Activated CD4-positive, CD25-positive, alpha-beta regulatory T cell treated with anti-CD3 and anti-CD28 coated beads, Interleukin-2, amount 50 U/mL, for 24 hours (primary cell): ENCODE results near the gene FA2H.
"Not testable (repeated sequence)": the region's sequence is repeated elsewhere in the genome, so short reads cannot be mapped to it uniquely, and the experiment has no call there.

ENCODE experiments used
- ATAC-seq, 2 donors: fragments of 150-1000 bp; cut with Tn5 transposase; one replicate each; pipeline ENCODE4 v1.10.0; 2021; ENCODE audit warnings: mild to moderate bottlenecking in 1 of 2, moderate library complexity in 1 of 2

FA2H gene, protein sequence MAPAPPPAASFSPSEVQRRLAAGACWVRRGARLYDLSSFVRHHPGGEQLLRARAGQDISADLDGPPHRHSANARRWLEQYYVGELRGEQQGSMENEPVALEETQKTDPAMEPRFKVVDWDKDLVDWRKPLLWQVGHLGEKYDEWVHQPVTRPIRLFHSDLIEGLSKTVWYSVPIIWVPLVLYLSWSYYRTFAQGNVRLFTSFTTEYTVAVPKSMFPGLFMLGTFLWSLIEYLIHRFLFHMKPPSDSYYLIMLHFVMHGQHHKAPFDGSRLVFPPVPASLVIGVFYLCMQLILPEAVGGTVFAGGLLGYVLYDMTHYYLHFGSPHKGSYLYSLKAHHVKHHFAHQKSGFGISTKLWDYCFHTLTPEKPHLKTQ

DNA sequence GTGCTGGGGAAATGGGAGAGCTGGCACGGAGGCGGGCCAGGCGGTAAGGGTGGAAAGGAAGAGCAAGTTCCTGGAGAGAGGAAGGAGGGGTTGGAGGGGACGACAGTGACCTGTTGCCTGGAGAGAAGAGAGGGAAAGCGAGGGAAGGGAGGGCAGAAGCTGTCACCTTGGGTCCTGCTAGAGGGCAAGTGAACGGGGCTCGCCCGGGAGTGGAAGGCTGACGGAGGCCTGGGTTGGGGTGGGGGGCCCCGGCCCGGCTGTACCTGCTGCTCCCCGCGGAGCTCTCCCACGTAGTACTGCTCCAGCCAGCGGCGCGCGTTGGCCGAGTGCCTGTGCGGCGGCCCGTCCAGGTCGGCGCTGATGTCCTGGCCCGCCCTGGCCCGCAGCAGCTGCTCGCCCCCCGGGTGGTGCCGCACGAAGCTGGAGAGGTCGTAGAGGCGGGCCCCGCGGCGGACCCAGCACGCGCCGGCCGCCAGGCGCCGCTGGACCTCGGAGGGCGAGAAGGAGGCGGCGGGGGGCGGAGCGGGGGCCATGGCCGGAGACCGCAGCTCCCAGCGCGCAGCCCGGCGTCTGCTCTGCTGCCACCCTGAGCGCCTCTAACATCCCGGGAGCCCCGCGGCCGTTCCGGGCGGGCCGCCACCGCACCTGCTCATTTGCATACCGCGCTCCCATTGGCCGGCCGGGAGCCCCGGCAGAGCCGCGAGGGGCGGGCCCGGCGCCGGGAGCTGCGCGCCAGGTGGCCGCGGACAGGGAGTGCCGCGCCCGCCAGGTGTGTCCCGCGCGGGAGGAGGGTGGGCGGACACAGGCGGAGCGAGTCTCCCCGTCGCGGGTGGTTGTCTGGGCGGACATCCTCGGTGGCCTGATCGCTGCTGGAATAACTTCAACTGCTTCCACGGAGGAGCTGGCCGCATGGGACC, at the start of gene FA2H:
FA2H (minus strand) TSS at position 598 of the 917 bp plus-strand sequence; CDS start at position 533, 65 bp downstream.
- ATAC-seq = peak; percentile 81 to 93

DNA sequence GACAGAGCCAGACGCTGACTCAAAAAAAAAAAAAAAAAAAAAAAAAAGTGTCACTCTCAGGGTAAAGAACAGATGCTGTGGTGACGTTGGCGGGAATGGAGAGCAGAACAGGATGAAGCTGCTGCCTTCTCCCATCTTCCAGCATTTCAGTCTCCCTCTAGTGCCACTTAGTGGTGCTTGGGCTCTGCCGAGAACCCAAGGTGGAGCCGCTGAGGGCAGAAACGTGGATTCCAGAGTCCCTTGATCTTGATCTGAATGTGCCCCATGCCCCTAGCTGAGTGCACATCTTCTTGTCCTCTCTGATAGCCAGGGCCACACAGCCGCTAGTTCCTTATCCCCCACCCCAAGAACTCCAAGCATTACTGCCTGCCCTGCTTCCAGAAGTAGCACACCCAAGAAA, 43.2 kb upstream of the FA2H start:
- ATAC-seq = no peak

DNA sequence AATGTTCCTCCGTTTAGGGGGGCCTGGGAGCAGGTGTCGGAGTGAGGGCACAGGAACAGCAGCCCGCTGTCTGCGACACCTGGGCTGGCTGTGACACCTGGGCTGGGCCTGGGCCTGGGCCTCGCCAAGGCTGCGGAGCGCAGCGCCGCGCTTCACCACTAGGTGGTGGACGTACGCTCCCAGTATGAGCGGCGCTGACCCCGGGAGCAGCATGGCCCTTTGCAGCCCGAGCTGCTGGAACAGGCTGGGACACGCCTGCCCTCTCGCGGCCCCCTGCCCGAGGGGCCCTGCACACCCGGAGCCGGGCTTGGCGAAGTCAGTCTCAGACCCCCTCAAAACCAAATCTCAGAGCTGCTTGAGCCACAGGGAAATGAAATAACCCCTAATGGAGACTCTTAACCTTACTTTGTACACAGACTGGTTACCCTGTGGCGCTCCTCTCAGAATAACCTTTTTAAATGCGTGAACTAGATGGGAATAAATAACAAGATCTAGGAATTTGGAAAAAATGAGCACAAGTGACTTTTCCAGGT, 38.6 kb upstream of the FA2H start:
- ATAC-seq = peak; percentile 98 to 99

DNA sequence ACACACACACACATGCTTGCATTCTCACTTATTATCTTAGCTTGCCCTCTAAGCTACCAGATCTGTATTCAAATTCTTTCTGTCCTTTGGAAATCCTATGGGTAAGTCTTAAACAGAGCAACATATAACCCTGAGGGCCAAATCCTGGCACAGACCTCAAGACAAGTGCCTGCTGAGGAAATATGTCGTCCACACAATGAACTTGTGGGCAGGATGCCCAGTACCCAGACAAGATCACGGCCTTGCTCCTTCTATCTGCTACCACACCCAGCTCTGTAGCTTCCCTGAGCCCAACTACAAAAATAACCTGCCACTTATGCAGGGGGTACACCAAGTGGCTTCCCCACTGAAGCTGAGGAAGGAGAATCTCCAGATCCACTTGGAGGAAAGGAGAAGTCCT, 37.3 kb upstream of the FA2H start:
- ATAC-seq = no peak

DNA sequence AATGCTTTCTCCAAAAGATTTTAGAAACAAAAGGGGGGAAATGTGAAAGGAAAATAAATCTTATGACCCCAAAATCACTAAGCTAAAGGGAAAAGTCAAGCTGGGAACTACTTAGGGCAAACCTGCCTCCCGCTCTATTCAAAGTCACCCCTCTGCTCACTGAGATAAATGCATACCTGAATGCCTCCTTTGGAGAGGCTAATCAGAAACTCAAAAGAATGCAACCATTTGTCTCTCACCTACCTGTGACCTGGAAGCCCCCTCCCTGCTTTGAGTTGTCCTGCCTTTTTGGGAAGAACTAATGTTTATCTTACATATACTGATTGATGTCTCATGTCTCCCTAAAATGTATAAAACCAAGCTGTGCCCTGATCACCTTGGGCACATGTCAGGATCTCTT, 36.6 kb upstream of the FA2H start:
- ATAC-seq = not testable (repeated sequence)

DNA sequence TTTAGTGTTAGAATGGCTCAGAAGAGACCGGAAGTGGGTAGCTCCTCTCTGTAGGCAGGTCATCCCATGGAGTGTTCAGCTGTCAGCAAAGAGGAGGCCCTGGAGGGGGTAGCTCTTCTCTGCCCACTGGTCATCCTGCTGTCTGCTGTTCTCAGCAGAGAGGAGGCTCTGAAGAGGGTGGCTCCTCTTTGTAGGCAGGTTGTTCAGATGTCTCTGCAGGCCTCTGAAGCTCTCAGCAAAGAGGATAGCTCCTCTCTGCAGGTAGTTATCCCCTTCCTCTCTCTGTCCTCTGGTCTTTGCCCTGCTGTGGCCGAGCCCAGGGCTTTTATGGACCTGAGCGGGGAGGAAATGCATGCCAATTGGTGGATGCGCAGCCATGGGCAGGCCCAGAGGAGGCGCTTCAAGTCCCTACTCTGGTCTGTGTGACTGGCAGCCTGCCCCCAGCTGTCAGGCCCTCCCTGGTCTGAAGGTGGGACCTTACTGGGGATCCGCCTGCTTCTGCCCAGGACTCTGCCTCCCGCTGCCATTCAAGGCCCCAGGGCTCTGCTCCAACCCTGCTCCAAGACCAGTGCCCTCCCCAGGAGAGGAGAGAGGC, 32.5 kb upstream of the FA2H start:
- no peak for ATAC-seq

DNA sequence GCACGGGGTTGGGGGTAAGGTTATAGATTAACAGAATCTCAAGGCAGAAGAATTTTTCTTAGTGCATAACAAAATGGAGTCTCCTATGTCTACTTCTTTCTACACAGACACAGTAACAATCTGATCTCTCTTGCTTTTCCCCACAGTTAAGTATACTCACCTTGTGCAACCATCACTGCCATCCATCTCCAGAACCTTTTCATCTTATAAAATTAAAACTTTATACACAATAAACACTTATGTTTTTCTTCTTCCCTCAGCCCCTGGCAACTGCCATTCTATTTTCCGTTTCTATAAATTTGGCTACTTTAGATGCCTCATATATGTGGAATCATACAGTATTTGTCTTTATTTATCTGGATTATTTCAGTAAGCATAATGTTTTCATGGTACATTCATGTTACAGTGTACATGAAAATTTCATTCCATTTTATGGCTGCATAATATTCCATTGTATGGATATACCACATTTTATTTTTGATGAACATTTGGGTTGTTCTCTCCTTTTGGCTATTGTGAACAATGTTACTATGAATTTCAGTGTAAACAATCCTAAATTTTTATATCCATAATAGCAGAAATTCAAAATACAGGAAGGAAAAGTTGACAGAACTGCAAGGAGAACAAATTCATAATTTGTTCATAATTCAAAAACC, 25.7 kb upstream of the FA2H start:
- no peak for ATAC-seq

DNA sequence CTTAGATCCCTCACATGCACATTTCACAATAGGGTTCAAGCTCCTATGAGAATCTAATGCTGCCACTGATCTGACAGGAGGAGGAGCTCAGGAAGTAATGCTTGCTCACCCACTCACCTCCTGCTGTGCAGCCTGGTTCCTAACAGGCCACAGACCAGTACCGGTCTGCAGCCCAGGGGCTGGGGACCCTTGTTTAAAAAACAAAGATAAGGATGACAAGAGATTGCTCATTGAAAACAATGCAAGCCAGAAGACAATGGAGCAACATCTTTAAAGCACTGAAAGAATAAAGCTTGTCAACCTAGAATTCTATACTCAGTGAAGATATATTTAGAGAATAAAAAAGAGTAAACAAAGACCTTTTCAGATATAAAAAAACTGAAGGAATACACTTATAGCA, 22.8 kb upstream of the FA2H start:
- no peak for ATAC-seq

DNA sequence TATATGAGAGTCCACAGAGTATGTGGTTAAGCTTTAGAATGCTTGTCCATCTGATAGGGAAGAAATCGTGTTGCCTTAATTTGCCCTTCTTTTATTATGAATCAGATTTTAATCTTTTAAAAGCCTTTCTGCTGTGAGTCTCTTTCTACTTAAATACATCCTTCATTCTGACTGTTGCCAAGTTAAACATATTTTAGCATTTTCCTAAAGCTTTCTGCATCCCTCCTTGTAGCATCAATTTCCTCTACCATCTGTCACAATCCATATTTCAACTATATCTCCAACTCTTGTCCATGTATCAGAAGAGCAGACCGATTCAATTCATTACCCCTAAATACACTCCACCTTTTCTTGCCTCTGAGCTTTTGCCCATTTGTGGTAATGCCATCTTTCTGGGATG, 20.5 kb upstream of the FA2H start:
- no peak for ATAC-seq

DNA sequence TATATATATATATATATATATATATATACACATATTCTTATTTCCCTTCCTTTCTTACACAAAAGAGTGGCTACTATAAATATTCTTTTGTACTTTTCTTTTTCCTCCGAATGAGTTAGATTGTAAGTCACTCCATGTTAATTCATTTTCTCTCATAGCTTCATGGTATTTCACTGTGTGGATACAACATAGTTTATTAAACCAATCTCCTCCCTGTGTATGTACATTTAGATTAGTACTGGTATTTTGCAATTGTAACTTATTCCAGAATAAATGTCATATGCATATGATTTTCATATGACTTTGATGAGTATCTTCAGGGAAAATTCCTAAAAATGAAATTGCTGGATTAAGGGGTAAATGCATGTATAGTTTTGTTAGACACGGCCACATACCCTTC, 20.0 kb upstream of the FA2H start:
- ATAC-seq = no peak

DNA sequence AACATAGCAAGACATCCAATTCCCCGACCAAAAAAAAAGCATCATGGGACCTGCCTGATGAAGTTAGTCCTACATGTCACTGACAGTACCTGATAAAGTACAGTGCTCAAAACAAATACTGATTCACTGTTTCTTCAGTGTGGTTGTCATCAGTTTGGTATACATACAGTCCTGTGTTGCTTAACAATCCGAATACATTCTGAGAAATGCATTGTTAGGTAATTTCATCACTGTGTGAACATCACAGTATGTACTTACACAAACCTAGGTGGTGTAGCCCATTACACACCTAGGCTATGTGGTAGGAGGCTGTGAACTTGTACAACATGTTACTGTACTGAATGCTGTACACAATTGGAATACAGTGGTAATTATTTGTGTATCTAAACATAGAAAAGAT, 19.0 kb upstream of the FA2H start:
- ATAC-seq = no peak

DNA sequence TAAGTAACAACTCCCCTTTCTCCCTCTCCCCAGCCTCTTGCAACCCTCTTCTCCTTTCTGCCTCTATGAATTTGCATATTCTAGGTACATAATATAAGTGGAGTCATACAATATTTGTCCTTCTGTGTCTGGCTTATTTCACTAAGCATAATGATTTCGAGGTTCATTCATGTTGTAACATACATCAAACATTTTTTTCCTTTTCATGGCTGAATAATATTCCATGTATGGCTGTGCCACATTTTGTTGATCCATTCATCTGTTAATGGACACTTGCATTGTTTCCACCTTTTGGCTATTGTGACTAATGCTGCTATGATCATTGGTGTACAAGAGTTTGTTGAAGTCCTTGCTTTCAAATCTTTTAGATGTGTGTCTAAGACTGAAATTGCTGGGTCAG, 17.6 kb upstream of the FA2H start:
- no peak for ATAC-seq

DNA sequence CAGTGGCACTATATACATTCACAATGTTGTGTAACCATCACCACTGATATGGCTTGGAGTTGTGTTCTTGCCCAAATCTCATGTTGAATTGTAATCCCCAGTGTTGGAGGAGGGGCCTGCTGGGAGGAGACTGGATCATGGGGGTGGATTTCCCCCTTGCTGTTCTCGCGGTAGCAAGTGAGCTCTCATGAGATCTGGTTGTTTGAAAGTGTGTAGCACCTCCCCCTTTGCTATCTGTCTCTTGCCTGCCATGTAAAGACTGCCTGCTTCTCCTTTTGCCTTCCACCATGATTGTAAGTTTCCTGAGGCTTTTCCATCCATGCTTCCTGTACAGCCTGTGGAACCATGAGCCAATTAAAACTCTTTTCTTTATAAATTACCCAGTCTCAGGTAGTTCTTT, 17.1 kb upstream of the FA2H start:
- not testable (repeated sequence) for ATAC-seq

DNA sequence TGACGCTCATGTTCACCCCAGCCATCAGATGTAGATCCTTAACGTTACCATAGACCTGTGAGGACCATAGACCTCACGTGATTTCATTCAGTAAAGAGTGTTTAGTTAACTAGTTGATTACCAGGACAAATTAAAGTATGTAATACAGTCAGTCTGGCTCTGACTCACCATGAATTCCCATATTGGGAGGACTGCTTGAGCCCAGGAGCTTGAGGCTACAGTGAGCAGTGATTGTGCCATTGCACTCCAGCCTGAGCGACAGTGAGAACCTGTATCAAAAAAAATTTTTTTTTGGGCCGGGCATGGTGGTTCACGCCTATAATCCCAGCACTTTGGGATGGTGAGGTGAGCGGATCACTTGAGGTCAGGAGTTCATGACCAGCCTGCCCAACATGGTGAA, 13.5 kb upstream of the FA2H start:
- no peak for ATAC-seq

DNA sequence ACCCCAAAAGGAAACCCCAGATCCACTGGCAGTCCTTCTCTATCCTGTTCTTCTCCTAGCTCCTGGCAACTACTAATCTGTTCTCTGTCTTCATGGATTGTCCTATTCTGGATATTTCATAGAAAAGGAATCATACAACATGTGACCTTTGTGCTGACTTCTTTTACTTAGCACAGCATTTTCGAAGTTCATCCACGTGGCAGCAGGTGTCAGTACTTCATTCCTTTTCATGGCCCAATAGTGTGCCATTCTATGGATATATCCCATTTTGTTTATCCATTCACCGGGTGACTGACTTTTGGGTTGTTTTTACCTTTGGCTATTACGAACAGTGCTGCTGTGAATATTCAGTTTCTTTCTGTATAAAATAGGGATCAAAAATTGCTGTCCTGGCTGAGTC, 10.4 kb upstream of the FA2H start:
- ATAC-seq = no peak

DNA sequence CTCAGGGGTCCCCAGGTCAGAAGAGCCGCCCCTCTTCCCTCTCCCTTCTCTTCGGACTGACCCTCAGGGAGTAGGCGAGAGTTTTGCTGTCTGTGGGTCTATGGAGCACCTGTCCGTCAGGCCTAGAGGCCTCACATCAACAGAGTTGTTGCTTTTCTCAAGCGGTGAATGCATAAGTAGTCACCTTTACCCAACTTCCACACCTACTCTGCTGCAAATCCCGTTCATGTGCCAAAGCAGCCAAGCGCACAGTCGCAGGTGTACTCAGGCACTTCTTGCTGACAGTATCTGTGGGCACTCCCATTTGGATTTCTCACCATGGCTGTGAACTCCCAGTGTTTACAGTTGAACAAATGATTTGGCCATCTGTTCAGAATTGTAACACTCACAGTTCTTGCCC, 4.0 kb upstream of the FA2H start:
- no peak for ATAC-seq

DNA sequence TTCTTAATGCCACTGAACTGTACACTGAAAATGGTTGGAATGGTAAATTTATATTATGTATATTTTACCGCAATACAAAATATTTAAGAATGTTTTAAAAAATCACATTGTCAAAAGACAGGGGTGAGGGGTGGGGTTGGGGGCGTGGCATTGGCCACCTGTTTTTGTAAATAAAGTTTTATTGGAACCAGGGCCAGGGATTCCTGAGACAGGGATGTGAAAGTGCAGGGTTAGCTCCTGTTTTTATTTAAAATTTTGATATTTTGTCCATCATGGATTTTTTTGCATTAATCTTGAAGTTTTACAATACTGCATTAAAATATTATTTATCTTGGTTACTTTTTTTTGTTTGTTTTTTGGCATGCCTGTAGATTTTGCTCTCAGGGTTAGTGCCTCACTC, 2.3 kb upstream of the FA2H start:
- no peak for ATAC-seq

DNA sequence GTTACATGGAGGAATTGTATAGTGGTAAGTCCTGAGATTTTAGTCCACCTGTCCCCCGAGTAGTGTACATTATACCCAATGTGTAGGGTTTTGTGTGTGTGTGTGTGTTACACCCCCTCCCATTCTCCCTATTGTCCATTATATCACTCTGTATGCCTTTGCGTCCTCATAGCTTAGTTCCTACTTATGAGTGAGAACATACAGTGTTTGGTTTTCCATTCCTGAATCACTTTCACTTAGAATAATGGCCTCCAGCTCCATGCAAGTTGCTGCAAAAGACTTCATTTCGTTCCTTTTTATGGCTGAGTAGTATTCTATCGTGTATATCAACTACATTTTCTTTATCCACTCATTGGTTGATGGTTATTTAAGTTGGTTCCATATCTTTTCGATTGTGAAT, 635 bp upstream of the FA2H start:
- no peak for ATAC-seq

DNA sequence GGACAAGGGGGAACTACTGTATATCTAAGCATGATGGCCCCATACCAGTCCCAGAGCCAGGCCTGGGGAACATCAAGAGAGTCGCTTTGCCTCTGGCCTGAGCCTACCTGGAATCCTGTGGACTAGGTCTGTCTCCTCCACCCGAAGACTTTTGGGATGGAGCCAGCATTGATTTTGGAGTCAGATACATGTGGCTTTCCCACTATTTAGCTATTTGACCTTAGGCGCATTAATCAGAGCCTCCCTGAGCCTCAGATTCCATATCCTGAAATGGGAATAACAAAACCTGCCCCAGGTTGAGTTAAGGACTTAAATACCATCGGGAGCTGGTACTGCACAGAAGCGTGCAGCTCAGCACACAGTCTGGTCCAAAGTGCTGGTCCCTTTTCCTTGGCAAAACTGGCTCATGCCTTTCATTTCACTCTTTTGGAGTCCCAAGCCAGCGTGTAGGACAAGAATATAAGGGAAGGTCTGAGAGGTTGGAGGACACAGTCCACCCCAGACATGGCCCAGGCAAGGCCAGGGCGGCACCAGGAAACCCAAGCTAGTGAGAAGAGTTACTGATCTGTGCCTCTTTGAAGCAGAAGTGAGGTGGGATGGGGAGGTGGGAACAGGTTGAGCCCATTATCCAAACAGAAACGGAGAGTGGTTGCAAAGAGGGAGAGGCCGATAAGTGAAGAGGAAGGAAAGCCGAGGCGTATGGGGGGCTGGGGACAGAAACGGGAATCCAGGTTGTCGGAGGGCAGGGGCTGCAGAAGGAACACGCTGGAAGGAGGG, 986 bp downstream of the FA2H start:
- ATAC-seq = no peak

DNA sequence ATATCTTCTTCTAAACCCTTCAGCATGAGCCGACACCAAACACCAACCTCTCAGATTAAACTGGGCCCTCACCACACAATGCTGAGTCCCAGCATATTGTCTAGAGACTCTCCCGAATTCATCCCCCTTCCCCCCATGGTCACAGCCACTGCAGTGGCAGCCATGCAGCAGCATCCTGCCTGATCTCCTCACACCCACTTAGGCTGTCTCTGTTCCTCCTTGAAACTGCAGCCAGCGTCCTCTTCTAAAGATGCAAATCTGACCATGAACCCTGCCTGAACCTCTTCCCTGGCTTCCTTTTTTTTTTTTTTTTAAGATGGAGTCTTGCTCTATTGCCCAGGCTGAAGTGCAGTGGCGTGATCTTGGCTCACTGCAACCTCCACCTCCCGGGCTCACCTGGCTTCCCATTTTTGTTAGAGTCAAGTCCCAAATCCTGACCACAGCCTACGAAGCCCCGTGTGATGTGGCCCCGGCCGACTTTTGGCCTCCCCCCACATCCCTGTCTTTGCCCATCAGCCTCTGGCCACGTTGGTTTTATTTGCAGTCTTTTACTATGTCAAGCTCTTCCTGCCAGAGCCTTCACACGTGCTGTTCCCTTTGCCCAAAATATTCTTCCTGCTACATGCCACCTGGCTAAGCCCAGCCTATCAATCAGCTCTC, 2.8 kb downstream of the FA2H start:
- no peak for ATAC-seq

DNA sequence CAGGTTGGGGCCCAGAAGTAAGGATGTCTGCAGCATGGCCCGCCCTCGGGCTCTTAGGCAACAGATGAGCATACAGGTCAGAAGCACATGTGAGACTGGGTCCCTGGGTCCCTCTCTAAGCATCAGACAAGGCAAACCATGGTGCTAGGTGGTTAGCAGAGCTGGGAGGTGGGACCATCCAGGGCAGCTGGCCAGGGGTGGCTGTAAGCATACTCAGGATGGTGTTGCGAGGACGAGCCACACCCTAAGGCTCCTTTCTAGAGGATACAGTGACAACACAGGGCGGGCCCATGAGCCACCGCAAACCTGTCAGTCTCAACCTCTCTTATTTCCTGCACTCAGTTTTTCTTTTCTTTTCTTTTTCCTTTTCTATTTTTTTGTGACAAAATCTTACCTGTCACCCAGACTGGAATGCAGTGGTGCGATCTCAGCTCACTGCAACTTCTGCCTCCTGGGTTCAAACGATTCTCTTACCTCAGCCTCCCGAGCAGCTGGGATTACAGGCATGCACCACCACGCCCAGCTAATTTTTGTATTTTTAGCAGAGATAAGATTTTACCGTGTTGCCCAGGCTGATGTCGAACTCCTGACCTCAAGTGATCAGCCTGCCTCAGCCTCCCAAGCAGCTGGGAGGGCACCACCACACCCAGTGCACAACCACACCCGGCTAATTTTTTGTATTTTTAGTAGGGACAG, 3.6 kb downstream of the FA2H start:
- no peak for ATAC-seq
